DND-41 (cell line): ENCODE results near the gene CACNA2D1.
"Not testable (repeated sequence)": the region's sequence is repeated elsewhere in the genome, so short reads cannot be mapped to it uniquely, and the experiment has no call there.

ENCODE experiments used
- ATAC-seq: fragments of 200-7000 bp; cut with Tn5 transposase; 3 replicates; pipeline ENCODE4 v1.9.1; 2021; ENCODE audit warnings: low read depth; ENCODE audit not compliant: insufficient read depth
- DNase-seq: peaks from one replicate; pipeline ENCODE4 v3.0.0-alpha.2; 2020
- H2AFZ ChIP-seq: 2 replicates; pipeline ENCODE4 v1.6.0; 2012; ENCODE audit warnings: low read depth, low read length
- H3K27ac ChIP-seq: 2 replicates; pipeline ENCODE4 v1.5.1; 2012; ENCODE audit warnings: low read length, inconsistent platforms
- H3K27me3 ChIP-seq: fragments of 200-600 bp; sonication (generic); 2 replicates; pipeline ENCODE4 v1.6.0; 2012; ENCODE audit warnings: low read length, mild to moderate bottlenecking, inconsistent platforms; ENCODE audit not compliant: insufficient read depth, poor library complexity
- H3K36me3 ChIP-seq: 2 replicates; pipeline ENCODE4 v1.5.1; 2012; ENCODE audit warnings: low read length, inconsistent platforms; ENCODE audit not compliant: insufficient read depth
- H3K4me1 ChIP-seq: 2 replicates; pipeline ENCODE4 v1.5.1; 2012; ENCODE audit warnings: mild to moderate bottlenecking, low read length; ENCODE audit not compliant: insufficient read depth
- H3K4me2 ChIP-seq: 2 replicates; pipeline ENCODE4 v1.6.0; 2012; ENCODE audit warnings: mild to moderate bottlenecking, moderate library complexity, low read length, inconsistent platforms; ENCODE audit not compliant: insufficient read depth
- H3K4me3 ChIP-seq, 2 experiments: fragments of 200-600 bp in 1 of 2; shearing (Covaris generic) in 1 of 2; 2 replicates each; pipeline ENCODE4 v1.5.1; 2012 to 2016; ENCODE audit warnings: inconsistent platforms in 2 of 2, low read length in 2 of 2, mild to moderate bottlenecking in 2 of 2, low read depth in 1 of 2, moderate library complexity in 1 of 2
- H3K79me2 ChIP-seq: 2 replicates; pipeline ENCODE4 v1.6.0; 2012; ENCODE audit warnings: low read length, inconsistent platforms; ENCODE audit not compliant: insufficient read depth
- H3K9ac ChIP-seq: 2 replicates; pipeline ENCODE4 v1.6.0; 2012; ENCODE audit warnings: low read depth, mild to moderate bottlenecking, inconsistent platforms, low read length, moderate library complexity
- H3K9me3 ChIP-seq: 2 replicates; pipeline ENCODE4 v1.5.1; 2012; ENCODE audit warnings: low read length, moderate library complexity, mild to moderate bottlenecking, inconsistent platforms; ENCODE audit not compliant: insufficient read depth, severe bottlenecking
- H4K20me1 ChIP-seq: 2 replicates; pipeline ENCODE4 v1.6.0; 2012; ENCODE audit warnings: low read length; ENCODE audit not compliant: insufficient read depth
- EZH2 ChIP-seq: IDR thresholded peaks from 3 replicates; pipeline ENCODE4 v1.6.1; 2012; ENCODE audit warnings: borderline replicate concordance, low read depth, mild to moderate bottlenecking, moderate library complexity, low read length, inconsistent platforms; ENCODE audit not compliant: severe bottlenecking
- TF ChIP-seq, protein P1 (sequence below): IDR thresholded peaks from 2 replicates; pipeline ENCODE4 v1.5.1; 2012; ENCODE audit warnings: borderline replicate concordance, low read length, moderate library complexity, mild to moderate bottlenecking; ENCODE audit not compliant: poor library complexity, severe bottlenecking; ENCODE audit errors: extremely low read depth

Gene CACNA2D1

GRCh38 chr7:82015751-82016150 lies 427.8 kb downstream of the CACNA2D1 start:
- ATAC-seq (no peak), DNase-seq (no peak)
- Histone ChIP-seq H3K27me3 (no peaks in the 10 kb centered on the region), H3K9ac (no peak overlapping the region), H3K4me2 (no peak overlapping the region), H3K9me3 (no peaks in the 10 kb centered on the region), H3K79me2 (no peaks in the 10 kb centered on the region), H2AFZ (no peak overlapping the region), H4K20me1 (no peaks in the 10 kb centered on the region), H3K4me3 (no peak overlapping the region), H3K4me1 (no peaks in the 10 kb centered on the region), H3K36me3 (no peaks in the 10 kb centered on the region), H3K27ac (no peak overlapping the region)
- TF ChIP-seq, protein P1, sequence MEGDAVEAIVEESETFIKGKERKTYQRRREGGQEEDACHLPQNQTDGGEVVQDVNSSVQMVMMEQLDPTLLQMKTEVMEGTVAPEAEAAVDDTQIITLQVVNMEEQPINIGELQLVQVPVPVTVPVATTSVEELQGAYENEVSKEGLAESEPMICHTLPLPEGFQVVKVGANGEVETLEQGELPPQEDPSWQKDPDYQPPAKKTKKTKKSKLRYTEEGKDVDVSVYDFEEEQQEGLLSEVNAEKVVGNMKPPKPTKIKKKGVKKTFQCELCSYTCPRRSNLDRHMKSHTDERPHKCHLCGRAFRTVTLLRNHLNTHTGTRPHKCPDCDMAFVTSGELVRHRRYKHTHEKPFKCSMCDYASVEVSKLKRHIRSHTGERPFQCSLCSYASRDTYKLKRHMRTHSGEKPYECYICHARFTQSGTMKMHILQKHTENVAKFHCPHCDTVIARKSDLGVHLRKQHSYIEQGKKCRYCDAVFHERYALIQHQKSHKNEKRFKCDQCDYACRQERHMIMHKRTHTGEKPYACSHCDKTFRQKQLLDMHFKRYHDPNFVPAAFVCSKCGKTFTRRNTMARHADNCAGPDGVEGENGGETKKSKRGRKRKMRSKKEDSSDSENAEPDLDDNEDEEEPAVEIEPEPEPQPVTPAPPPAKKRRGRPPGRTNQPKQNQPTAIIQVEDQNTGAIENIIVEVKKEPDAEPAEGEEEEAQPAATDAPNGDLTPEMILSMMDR = no peak
- TF ChIP-seq EZH2 = no peak

DNA sequence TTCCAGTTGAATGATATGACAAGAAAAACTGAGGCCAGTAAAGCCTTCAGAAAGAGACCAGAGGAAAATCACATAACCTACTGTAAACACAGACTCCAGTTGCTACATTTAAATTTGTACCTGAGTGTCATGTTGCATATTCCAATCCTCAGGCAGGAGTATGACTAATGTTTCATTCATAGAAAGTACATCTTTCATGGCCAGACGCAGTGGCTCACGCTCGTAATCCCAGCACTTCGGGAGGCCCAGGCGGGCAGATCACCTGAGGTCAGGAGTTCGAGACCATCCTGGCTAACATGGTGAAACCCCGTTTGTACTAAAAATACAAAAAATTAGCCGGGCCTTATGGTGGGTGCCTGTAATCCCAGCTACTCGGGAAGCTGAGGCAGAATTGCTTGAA lies 429.0 kb downstream of the CACNA2D1 start:
- not testable (repeated sequence) for ATAC-seq, H3K36me3 ChIP-seq, H2AFZ ChIP-seq, H3K9me3 ChIP-seq, H3K4me1 ChIP-seq, H3K27me3 ChIP-seq, H3K4me3 ChIP-seq, H3K9ac ChIP-seq, H3K27ac ChIP-seq, H3K4me2 ChIP-seq, H3K79me2 ChIP-seq, H4K20me1 ChIP-seq, DNase-seq

DNA sequence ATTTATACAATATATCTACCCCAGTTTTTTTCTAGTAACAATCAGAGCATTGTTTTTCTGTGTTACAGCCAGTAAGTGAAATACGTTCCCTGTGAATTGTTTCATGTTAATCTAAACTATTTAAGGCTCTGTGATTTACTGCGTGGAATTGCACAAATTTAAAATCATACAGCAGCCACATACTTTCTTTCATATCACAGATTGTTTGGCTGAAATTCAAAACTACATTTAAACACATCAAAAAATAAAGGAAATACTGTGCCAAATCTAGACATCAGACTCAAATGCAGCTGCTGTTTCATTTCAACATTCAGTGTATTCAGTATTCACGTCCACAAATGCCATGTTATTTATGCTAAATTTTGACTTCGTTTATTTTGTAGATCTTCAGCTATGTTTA lies 431.1 kb downstream of the CACNA2D1 start:
- no peaks in the 10 kb centered on the region for H3K79me2 ChIP-seq
- H3K27me3 ChIP-seq = no peaks in the 10 kb centered on the region
- H4K20me1 ChIP-seq = no peaks in the 10 kb centered on the region
- H3K9ac ChIP-seq = no peak overlapping the region
- H3K4me3 ChIP-seq = no peak overlapping the region
- H3K27ac ChIP-seq = no peak overlapping the region
- H3K9me3 ChIP-seq = no peaks in the 10 kb centered on the region
- H3K36me3 ChIP-seq = no peaks in the 10 kb centered on the region
- no peak overlapping the region for H2AFZ ChIP-seq
- DNase-seq = no peak
- TF ChIP-seq EZH2 = no peak
- TF ChIP-seq, protein P1 = no peak
- H3K4me1 ChIP-seq = no peaks in the 10 kb centered on the region
- ATAC-seq = no peak
- no peak overlapping the region for H3K4me2 ChIP-seq

DNA sequence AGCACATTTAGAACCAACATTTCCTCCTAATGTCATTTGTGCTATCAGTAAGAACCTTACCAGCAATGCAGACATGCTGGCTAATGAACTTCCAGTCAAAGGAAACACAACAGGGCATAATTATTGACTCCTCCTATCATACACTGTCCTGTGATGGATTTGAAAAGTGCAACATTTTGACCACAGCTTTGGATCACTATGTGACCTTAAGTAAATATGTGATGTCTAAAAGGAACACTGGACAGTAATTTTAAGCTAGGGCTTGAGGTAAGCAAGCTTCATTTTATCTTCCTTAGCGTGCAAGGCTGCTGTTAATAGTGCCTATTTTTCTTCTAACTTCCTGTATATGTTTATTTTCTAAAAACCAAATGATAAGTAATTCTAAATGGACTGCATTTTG lies 433.2 kb downstream of the CACNA2D1 start:
- DNase-seq = no peak
- H3K9me3 ChIP-seq = no peaks in the 10 kb centered on the region
- no peaks in the 10 kb centered on the region for H3K36me3 ChIP-seq
- H3K4me2 ChIP-seq = no peak overlapping the region
- no peaks in the 10 kb centered on the region for H3K4me1 ChIP-seq
- ATAC-seq = no peak
- no peak overlapping the region for H2AFZ ChIP-seq
- H3K27me3 ChIP-seq = no peaks in the 10 kb centered on the region
- no peaks in the 10 kb centered on the region for H4K20me1 ChIP-seq
- TF ChIP-seq, protein P1 = no peak
- TF ChIP-seq EZH2 = no peak
- H3K9ac ChIP-seq = no peak overlapping the region
- H3K79me2 ChIP-seq = no peaks in the 10 kb centered on the region
- no peak overlapping the region for H3K27ac ChIP-seq
- no peak overlapping the region for H3K4me3 ChIP-seq
